SK-N-SH (cell line): ENCODE measurements around the gene PPARD.

Experiments
- CTCF ChIP-seq: fragments of 200-600 bp; sonication (generic); IDR thresholded peaks from 2 replicates; pipeline ENCODE4 v1.6.1; 2017; ENCODE audit warnings: antibody characterized with exemption, mild to moderate bottlenecking, moderate library complexity
- JUND ChIP-seq: IDR thresholded peaks from 2 replicates; pipeline ENCODE4 v1.4.0; 2012

GRCh38 chr6:35357677-35358076 lies 15.3 kb downstream of the PPARD start:
- TF ChIP-seq CTCF: no peak
- no peak for TF ChIP-seq JUND
